GM12801 (cell line): ENCODE results near the gene TMEM190.

ENCODE experiments used
- TF ChIP-seq, protein P1 (sequence below): IDR thresholded peaks from one replicate; pipeline ENCODE4 v1.5.1; 2011; ENCODE audit warnings: control low read depth; ENCODE audit not compliant: insufficient read length; ENCODE audit errors: extremely low read depth

TMEM190 gene

GRCh38 chr19:55348317-55349034 is 28.1 kb upstream of the TMEM190 start:
- TF ChIP-seq, protein P1, sequence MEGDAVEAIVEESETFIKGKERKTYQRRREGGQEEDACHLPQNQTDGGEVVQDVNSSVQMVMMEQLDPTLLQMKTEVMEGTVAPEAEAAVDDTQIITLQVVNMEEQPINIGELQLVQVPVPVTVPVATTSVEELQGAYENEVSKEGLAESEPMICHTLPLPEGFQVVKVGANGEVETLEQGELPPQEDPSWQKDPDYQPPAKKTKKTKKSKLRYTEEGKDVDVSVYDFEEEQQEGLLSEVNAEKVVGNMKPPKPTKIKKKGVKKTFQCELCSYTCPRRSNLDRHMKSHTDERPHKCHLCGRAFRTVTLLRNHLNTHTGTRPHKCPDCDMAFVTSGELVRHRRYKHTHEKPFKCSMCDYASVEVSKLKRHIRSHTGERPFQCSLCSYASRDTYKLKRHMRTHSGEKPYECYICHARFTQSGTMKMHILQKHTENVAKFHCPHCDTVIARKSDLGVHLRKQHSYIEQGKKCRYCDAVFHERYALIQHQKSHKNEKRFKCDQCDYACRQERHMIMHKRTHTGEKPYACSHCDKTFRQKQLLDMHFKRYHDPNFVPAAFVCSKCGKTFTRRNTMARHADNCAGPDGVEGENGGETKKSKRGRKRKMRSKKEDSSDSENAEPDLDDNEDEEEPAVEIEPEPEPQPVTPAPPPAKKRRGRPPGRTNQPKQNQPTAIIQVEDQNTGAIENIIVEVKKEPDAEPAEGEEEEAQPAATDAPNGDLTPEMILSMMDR = no peak

- TF ChIP-seq, protein P1 = no peak
Observed at GRCh38 chr19:55350620-55351315, 25.9 kb upstream of the TMEM190 start.

GRCh38 chr19:55352040-55352439 is 24.6 kb upstream of the TMEM190 start:
- TF ChIP-seq, protein P1 = no peak

- TF ChIP-seq, protein P1 = no peak
Observed at GRCh38 chr19:55352549-55353145, 24.0 kb upstream of the TMEM190 start.

GRCh38 chr19:55353356-55353802 is 23.2 kb upstream of the TMEM190 start:
- TF ChIP-seq, protein P1 = no peak

GRCh38 chr19:55353803-55354697 is 22.6 kb upstream of the TMEM190 start:
- TF ChIP-seq, protein P1 = no peak
